ENCODE results near the gene PACSIN2.
"Not testable (repeated sequence)": the region's sequence is repeated elsewhere in the genome, so short reads cannot be mapped to it uniquely, and the experiment has no call there.

The PACSIN2 gene

DNA sequence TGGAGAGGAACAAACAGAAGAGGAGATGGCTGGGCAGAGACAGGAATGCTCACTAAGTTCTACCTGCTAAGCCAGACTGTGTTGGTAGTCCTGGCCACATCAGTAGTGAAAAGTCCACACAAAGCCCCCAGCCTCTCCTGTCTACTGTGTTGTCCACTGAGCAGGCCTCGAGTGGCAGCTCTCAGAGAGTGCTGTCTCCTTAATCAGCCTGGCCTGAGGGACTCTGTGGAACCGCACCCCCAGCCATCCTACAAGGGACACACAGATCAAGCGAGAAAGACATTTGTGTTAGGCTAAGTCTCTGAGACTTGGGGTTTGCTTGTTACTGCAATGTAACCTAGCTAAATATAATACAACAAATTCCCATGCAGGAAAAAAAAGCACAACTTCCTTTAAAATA is 71.0 kb downstream of the PACSIN2 start:
- DNase-seq = no peak

DNA sequence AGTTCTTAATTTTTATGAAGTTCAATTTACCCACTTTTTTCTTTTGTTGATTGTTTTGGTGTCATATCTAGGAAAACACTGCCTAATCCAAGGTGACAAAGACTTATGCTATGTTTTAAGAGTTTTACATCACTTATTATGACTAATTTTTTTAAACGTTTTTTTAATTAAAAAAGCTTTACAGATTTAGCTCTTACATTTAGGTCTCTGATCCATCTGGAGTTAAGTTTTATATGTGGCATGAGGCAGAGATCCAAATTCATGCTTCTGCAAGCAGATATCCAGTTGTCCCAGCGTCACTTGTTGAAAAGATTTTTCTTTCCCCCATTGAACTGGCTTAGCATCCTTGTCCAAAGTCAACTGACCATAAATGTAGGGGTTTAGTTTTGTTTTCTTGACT is 72.6 kb downstream of the PACSIN2 start:
- no peak for DNase-seq

DNA sequence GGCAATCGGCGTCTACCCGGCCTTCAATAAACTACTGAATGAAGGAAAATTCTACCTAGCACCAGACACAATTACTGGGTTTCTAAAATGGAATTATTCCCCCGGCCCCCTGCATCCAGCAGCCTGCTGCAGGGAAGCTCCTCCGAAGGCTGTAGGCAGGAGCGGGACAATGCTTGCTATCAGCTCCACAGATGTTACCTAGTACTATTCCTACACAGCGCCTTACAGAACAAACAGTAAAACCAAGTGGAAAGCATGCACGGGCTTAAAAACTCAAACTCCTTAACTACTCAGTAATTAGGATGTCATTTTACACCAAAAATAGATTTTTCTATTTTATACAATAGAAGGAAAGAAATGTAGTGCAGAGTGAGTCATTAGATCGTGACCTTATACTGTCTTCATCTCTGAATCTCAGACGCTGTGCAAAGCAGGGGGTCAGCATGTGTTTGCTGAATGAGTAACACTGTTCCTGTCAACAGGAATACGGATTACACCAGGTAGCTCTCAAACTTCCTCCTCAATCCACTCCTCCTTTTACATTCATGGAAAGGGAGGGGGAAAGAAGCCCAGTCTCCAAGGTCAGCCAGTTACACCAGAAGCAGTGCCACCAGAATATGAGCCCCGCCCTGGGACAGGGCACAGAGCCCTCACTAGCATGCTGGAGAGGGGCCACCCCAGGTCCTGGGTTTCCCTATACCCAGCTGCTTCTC is 74.9 kb downstream of the PACSIN2 start:
- no peak for DNase-seq

DNA sequence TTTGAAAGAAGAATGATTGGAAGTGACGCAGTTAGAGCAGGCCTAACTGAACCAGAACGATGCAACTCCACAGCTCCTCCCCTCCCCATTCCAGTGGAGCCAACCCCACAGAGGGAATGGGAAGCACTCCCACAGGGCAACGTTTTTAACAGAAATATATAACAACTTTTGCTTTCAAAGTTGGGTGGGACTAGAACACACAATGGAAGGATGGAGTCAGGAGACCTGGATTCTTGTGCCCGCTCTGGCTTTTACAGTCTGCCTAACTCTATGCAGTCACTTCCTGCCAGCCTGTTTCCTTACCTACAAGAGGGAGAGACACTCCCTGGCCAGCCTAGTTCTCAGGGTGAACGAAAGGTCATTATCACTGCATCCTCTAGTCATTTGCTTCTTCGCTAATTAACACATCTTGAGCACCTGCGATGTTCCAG is 75.5 kb downstream of the PACSIN2 start:
- no peak for DNase-seq

DNA sequence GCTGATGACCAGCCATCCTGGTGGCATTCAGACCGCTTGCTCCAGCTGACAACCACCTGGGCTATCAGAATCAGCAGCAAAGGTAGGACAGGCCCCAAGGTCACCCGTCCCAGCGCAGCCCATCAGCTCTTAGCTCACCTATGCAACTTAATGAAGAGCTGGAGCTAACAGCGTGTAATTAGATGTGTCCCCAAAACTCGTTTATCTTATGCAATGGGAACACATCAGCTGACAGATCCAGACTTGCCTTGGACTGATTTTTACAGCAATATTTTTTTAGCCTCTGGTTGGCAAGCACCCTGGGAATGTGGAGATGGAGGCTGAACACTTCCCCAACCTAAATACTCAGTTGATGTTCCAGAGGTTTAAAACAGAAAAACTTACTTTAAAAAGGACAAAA is 76.0 kb downstream of the PACSIN2 start:
- DNase-seq = no peak

DNA sequence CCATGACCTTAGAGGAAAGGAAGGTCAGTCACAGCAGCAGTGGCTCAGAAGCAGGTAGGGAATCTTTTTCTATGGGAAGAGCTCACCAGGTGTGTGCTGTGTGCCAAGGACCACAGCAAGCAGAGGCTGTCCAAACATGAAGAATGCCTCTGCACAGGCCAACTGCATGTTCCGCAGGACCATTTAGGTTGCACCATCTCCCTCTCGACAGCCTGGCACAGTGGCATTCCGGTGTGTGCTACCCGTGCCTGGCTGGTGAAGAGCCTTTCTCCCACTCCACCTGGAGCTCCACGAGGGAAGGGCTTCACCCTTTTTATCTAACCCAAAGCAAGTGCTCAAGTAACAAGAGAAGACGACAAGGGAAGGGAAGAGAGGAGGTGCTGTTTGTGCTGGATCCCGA is 76.5 kb downstream of the PACSIN2 start:
- DNase-seq = no peak

DNA sequence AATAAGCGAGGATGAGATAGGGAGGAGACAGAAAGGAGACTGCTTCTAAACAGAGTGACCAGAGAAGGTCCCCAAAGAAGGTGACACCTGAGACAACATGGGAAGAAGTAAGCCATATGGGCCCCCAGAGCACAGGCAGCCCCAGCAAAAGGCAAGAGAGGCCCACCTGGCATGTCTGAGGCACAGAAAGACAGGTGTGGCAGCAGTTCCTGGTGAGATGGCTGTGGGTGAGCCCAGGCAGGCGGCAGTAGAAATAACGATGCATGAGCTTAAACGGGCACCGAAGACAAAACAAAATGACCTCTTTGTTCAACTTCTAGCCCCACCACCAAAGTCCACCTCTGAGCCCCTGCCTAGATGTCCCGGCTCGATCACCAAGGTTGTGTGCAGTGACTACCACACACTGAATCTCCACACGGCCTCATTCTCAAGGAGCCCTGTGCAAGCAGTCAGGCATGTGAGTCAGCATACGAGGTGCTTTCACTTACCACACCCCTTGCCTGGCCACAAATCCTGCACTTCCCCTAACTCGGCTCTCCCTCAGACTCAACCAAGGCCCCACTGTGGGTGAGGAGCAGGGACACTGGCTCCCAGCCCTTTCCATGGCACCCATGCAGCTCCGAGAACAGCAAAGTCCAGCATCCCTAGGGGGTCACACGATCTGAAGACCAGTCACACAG is 77.6 kb downstream of the PACSIN2 start:
- DNase-seq = no peak

DNA sequence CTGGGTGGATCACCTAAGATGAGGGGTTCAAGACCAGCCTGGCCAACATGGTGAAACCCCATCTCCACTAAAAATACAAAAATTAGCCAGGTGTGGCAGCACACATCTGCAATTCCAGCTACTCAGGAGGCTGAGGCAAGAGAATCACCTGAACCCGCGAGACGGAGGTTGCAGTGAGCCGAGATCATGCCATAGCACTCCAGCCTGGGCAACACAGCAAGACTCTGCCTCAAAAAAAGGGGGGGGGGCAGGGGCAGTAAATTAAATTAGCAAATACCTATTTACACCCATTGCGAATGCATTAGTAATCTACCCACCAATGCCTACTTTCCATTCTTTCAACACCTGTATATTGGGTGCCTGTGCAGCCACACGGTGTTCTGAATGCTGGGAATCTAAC is 78.3 kb downstream of the PACSIN2 start:
- DNase-seq = not testable (repeated sequence)

DNA sequence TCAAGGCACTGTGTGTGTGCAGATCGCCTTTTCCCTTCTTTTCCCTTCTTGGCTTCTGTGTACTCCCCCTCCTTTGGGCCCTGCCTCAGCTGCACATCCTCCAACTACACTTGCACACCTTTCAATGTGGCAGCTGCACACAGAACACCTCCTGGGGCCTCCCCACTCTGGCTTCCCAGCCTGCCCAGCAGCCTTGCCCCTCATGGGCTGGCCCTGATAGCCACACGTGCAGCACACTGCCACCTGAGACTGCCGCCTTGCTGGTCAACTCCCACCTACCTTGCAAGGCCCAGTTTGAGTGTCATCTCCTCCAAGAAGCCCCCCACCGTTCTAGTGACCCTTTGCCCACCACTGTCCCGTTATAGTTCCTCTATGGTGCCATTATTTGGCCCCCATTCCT is 80.6 kb downstream of the PACSIN2 start:
- DNase-seq = no peak

DNA sequence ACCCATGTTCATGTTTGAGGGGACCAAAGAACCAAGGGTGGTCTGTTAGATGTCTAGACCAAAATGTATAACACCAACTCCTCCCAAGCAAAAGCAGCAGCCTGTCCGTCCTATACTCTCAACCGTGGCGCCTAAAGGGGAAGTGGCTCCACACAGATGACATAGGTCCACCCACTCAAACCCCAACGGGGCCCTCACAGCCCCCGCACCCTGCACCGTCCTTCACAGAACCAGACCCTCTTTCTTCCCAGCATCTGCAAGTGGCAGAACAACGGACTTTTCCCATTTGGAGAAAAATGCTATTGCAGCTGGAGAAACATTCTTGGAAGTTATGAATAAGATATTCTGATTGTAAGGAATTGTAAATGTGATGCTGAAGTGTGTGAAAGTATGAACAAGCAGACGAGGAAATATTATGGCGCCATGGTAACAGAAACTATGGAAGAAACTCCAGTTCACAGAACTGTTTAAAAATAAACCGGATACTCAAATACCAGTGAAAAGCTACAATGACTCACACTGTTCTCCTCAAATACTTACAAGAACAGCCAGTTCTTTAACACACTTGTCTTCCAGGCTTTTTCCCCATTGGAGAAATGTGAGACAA is 81.4 kb downstream of the PACSIN2 start:
- no peak for DNase-seq

DNA sequence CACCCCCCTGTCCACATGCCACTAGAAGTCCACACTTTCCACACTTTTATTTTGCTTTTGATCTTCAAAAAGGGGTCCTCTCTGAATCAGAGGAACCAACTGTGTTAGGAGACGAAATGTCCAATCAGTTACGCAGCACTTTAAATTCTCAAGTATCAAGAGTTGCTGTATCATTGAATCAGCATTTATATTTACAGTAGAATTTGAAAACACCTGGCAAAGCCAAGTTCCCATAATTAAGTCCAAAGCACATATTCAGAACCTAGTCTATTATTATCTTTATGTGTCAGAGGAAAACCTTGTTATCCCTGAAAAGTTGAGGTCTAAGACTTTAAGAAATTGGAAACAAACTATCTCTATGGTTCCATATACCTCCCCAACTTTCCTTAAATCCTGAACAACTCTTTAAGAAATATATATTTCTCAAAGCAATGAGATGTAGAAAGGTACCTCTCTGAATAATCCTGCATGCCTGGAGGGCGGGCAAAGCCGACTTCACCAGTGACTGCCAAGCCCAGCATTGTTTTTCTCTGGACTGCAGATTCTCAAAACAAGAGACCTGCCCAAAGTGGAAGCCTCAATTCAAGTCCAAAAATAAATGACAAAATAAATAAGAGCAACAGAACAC is 82.0 kb downstream of the PACSIN2 start:
- DNase-seq = no peak

DNA sequence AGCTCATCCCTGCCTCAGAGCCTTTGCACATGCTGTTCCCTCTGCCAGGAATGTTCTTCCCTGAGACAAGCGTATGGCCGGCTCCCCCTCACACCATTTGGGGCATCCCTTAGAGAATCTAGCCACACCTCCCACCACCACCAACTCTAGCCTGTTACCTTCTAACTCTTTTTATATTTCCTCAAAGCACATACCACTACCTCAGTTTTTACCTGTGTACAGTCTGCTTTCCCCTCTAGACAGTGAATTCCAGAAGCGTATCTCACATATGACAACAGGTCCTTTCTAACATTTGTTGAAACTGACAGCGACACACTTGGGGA is 82.8 kb downstream of the PACSIN2 start:
- no peak for DNase-seq

DNA sequence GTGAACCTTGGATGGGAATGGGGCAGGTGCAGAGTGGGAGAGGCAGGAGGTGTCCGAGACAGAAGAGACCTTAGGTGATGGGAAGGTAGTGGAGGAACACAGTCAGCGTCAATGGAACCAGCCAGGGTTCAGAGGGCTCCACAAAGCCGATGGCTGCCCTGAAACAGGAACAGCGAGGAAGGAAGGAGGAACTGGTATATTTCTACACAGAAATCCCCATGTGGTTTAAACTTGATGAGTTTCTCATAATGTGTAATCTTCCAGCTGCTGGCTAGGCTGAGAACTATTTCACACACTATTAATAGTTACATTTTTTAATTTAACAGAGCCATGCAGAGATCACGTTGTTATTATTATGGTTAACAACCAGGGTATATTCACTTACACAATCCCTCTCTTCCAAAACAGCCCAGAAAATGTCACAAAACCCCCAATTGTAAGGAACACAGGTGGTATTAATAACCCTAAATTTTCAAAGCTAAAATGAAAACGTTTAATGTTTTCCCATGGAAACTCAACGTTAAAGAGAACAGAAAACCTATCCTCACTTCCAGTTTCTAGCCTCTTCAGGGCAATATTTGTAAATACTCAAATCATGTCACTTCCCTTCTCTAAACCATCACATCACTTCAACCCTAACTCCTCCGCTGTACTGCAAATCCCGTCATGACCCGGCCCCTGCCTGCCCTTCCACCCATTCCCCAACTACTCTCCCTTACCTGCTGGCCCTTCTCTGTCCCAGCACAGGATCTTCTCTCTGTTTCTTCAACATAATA is 83.3 kb downstream of the PACSIN2 start:
- no peak for DNase-seq

DNA sequence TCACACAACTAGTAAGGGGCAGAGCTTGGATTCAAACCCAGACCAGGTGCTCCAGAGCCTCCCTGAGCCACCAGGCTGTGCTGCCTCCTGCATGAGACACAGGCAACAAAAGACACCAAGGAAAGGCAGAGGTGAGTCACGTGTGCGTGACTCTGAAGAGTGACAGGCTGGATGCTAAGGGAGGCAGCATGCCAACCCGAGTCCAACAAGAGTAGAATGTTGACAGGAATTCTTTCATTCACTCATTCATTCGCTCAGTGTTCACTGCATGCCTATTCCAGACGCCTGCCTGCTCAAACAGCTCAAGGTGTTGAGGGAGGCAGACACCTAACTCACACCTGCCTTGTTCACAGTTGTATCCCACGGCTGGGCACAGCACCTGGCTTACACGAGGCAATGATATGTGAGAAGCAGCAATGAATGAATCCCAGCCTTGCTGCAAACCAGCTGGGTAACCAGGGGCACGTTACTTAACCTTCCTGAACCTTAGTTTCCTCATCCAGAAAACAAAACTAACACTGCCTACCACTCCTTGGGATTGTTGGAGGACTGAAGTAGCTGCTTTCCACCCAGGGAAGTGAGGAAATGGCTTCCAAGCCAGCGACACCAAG is 84.0 kb downstream of the PACSIN2 start:
- no peak for DNase-seq

DNA sequence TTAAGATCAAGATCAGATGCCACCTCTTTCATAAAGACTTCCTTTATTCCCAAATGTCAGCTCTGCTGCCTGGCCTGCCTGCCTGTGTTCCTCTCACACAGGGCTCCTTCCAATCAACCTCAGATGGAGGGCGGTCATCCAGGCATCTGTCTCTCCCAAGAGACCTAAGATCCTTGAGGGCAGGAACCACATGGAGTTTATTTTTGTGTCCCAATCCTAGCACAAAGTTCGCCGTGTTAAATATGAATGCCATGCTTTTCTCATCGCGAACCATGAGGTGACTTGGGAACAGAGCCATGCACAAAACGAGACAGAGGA is 85.2 kb downstream of the PACSIN2 start:
- no peak for DNase-seq

DNA sequence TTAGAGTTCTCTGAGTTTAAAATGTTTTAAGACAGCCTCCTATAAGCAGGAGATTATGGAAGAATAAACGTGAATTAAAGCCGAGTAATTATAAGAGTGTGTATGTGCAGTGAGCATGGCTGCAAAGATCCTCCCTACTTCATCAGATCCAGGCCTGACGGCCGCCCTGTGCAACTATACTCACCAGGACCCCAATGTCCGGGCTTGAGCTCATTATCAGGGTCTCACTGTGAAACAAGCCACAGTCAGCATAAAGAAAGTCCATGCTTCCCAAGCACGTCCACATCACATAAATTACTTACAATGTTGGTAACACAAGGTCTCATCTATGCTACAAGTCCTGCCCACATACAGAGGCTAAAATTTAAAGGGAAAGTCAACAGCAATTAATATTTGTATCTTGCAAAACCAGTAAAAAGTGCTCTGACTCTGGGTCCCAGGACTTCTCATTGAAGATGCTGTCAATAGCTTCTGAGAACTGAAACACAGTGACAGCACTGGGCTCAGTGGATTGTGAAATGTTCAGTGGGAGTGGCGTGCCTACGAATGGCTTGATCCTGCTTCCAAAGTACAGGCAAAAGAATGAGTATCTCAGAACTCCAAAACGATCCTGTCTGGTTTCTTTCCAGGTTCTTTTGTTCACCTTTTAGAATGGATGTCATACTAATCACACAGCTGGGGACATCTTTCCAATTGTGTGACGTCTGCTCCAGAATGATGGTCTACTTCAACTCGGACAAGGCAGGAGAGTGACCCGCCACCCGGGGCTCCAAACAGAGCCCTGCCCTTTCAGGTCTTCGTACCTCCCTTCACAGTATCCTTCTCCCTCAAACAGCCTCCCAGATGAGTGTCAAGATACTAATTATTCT is 85.7 kb downstream of the PACSIN2 start:
- no peak for DNase-seq

DNA sequence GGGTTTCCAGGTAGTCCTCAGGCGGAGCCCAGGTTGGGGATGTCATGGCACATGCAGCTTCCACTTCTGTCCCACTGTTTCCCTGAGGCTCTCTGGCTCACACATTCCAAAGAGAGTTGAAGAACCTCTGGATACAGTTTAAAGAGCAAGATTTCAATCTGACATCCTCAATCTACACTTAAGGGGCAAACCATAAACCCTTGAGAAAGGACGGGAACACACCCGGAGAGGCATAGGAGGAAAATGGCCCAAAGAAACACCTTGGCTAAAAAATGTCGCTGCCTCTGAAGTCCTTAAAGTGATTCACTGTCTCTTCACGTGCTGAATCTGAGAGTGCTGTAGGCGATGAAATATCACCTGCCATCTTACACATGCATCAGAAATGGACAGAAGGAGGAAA is 87.0 kb downstream of the PACSIN2 start:
- no peak for DNase-seq

DNA sequence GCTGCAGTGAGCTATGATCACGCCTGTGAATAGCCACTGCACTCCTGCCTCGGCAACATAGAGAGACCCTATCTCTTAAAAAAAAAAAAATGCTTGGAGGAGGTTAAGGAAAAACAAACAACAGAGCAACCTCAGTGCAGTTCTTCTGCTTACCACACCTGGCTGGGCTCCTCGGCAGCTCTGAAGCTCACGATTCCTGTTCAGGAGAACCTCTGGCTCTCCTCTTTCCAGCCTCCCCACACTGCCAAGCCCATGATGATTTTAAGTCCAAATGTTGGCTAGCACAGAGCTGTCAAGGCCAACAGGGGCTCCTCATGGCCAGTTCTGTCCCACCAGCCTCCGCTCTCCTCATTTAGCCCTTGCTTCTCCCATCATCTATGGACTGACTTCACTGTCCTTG is 88.2 kb downstream of the PACSIN2 start:
- no peak for DNase-seq

DNA sequence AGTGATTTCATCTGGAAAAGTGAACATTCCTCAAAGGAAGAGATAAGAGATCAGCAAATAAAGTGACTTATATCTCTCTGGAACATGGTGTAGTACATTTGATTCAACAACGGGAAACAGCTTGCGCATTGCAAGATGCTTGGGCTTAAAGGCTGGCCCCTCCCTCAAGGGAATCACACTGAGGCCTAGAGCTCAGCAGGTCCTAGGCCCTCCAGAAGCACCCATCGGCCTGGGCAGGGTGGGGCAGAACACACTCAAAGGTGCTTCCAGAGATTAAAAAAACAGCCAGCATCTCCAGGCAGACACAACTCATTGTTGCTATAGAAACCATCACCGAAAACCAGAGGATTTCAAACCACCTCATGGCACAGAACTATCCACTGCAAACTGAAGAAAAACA is 88.8 kb downstream of the PACSIN2 start:
- no peak for DNase-seq

DNA sequence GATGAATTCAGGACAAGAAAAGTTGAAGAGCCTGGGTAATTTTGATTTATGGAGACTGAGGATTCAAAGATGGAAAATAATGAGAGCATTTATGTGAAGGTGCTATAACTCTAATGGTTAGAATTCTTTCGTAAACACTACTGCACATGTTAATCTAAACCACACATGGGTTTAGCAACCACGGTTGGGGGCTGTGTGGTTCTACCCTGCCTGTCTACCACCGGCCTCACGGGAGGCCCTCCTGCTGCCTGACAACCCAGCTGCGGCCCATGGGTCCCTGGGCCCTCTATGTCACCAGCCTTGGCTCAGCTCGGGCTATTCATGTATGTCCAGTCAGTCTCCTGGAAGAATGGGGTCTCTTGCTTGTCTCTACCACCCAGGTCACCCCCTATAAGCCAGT is 89.4 kb downstream of the PACSIN2 start:
- no peak for DNase-seq

DNA sequence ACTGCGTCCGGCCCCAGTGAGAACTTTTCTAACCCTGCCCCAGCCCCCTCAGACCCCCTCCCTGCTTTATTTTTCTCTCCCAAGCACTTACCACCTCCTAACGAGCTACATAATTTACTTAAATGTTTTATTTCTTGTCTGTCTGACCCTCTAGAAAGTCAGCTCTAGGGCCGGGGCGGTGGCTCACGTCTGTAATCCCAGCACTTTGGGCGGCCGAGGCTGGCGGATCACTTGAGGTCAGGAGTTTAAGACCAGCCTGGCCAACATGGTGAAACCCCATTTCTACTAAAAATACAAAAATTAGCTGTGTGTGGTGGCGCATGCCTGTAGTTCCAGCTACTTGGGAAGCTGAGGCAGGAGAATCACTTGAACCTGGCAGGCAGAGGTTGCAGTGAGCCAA is 89.9 kb downstream of the PACSIN2 start:
- not testable (repeated sequence) for DNase-seq

DNA sequence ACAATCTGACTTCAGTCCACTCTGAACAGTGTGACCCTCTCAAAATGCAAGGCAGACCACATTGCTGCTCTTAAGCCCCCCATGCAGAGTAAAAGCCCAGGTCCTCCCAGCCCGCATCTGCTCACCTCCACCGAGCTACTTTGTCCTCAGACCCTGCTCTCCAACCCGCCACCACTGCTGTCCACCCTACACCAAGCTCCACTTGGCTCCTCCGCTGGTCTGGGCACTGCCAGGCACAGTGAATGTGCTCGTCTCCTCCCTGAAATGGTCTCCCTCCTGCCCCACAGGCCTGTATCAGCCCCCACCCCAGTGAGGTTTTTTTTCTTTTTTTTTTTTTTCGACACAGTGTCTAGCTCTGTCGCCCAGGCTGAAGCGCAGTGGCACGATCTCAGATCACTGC is 90.5 kb downstream of the PACSIN2 start:
- DNase-seq = no peak
